Transverse colon (tissue), 4 donors: ENCODE measurements around the gene KMT2D. TPM values are rescaled to one million over a fixed set of nuclear protein-coding genes. Genes with fewer than 3 reads are reported as not detected.

Experiments
- DNase-seq: peaks from one replicate; pipeline ENCODE4 v3.0.0-alpha.2; 2019
- H3K27ac ChIP-seq, 4 donors: fragments of 200-600 bp; sonication (generic); 2 replicates each; pipeline ENCODE4 v1.5.1; 2016 to 2018; ENCODE audit warnings: inconsistent platforms in 4 of 4
- H3K27me3 ChIP-seq: fragments of 200-600 bp; sonication (generic); 2 replicates; pipeline ENCODE4 v1.5.1; 2017; ENCODE audit warnings: inconsistent platforms
- H3K36me3 ChIP-seq, 4 donors: fragments of 200-600 bp; sonication (generic); 2 replicates each; pipeline ENCODE4 v1.5.1; 2017 to 2019; ENCODE audit warnings: inconsistent platforms in 4 of 4
- H3K4me1 ChIP-seq, 4 donors: fragments of 200-600 bp; sonication (generic); 2 replicates each; pipeline ENCODE4 v1.5.1; 2017 to 2020; ENCODE audit warnings: inconsistent platforms in 4 of 4
- H3K4me3 ChIP-seq, 4 donors: fragments of 200-600 bp; sonication (generic); 1 replicate in 1 of 4; 2 replicates in 3 of 4; pipeline versions ENCODE4 v1.5.1 to v1.6.1; 2017 to 2019; ENCODE audit warnings: inconsistent platforms in 4 of 4
- H3K9me3 ChIP-seq, 2 donors: fragments of 200-600 bp; sonication (generic); 2 replicates each; pipeline ENCODE4 v1.5.1; 2017 to 2019; ENCODE audit warnings: inconsistent platforms in 2 of 2
- CTCF ChIP-seq, 5 experiments: fragments of 200-600 bp in 3 of 5; fragments of 450-650 bp in 2 of 5; sonication (generic) in 3 of 5; IDR thresholded peaks; 1 replicate in 2 of 5; 2 replicates in 3 of 5; pipeline ENCODE4 v1.5.1; 2016 to 2017; ENCODE audit warnings: antibody characterized with exemption in 5 of 5, inconsistent platforms in 3 of 5, mild to moderate bottlenecking in 2 of 5, moderate library complexity in 1 of 5
- EP300 ChIP-seq: sonication (generic); formaldehyde crosslinking; IDR thresholded peaks from one replicate; pipeline ENCODE4 v1.6.1; 2017; ENCODE audit warnings: antibody characterized with exemption, low read depth
- POLR2A ChIP-seq: fragments of 450-650 bp; IDR thresholded peaks from one replicate; pipeline ENCODE4 v1.6.1; 2016; ENCODE audit warnings: antibody characterized with exemption, mild to moderate bottlenecking, moderate library complexity
- POLR2AphosphoS5 ChIP-seq, 3 donors: sonication (generic); formaldehyde crosslinking; IDR thresholded peaks; one replicate each; pipeline ENCODE4 v1.6.1; 2016; ENCODE audit warnings: antibody characterized with exemption in 3 of 3
- WGBS, 2 donors: methylation state at CpG; one replicate each; pipeline ENCODE4 v1.1.5; 2018; ENCODE audit warnings: low coverage in 1 of 2; 5-methylcytosine and 5-hydroxymethylcytosine counted together
- in situ Hi-C, 4 donors: fragments of 200-750 bp; cut with MboI; loops; one replicate each; pipeline versions ENCODE4 v1.15.0 to v1.15.1; 2017; ENCODE audit warnings: low sequenced_read_pairs in 3 of 4, low pct_ligation_motif_present in 1 of 4, low pct_unique_long_range_greater_than_20kb in 1 of 4
- intact Hi-C: fragments of 100-400 bp; cut with DNase I; formaldehyde crosslinking; loops from one replicate; pipeline ENCODE4 v1.15.1; 2023; ENCODE audit warnings: low total_unique reads
- total RNA-seq, 4 donors: library from RNA; depleted of rRNA; stranded (reverse); fragments of >200 nt; gene quantifications; one replicate each; pipeline ENCODE4 v1.1.0, GENCODE V29; 2016

KMT2D gene
- total RNA-seq, 4 donors from 2014 or later = 50.0 to 351 (median 78.0) TPM

- no peaks in the 10 kb centered on the region for H3K27me3 ChIP-seq
- H3K4me3 ChIP-seq = no peak overlapping the region
- in situ Hi-C loops = no loop called here
- DNase-seq = no peak
- H3K9me3 ChIP-seq = no peaks in the 10 kb centered on the region
- 90% methylated on average over 10 of the region's 10 CpGs; no CpG with 5 or more reads in 1 of the 2 donors for WGBS, 2 donors
- no peak overlapping the region for H3K27ac ChIP-seq
- intact Hi-C loops = no loop called here
- H3K4me1 ChIP-seq = no peaks in the 10 kb centered on the region
- peaks cover 0 to 60% (median 24%) of the 10 kb centered on the region in 4 donors for H3K36me3 ChIP-seq
- TF ChIP-seq POLR2AphosphoS5 (IDR thresholded peaks at IDR 0.05) = no peak
These were observed 31.8 kb downstream of the KMT2D start for GRCh38 chr12:49028666-49029275.

- intact Hi-C loops (no loop called here), in situ Hi-C loops (no loop called here)
- peak; percentile 6 for DNase-seq
- Histone ChIP-seq H3K27ac (no peak overlapping the region), H3K36me3 (peaks cover 0 to 54% (median 20%) of the 10 kb centered on the region in 4 donors), H3K4me1 (no peaks in the 10 kb centered on the region), H3K27me3 (no peaks in the 10 kb centered on the region), H3K4me3 (no peak overlapping the region), H3K9me3 (no peaks in the 10 kb centered on the region)
- WGBS, 2 donors = 87 to 91% methylated on average over 2 to 9 of the region's 9 CpGs
- TF ChIP-seq EP300 = no peak
- no peak for TF ChIP-seq CTCF (IDR thresholded peaks at IDR 0.05)
- no peak for TF ChIP-seq POLR2A
- TF ChIP-seq POLR2AphosphoS5 (IDR thresholded peaks at IDR 0.05) = no peak
These were observed 32.6 kb downstream of the KMT2D start for GRCh38 chr12:49027846-49028555.

GRCh38 chr12:49026678-49027480 is 33.7 kb downstream of the KMT2D start:
- TF ChIP-seq EP300 (no peak), CTCF (IDR thresholded peaks at IDR 0.05) (no peak), POLR2AphosphoS5 (IDR thresholded peaks at IDR 0.05) (no peak), POLR2A (no peak)
- H3K4me3 ChIP-seq = no peak overlapping the region
- H3K27me3 ChIP-seq = no peaks in the 10 kb centered on the region
- H3K4me1 ChIP-seq = no peaks in the 10 kb centered on the region
- no peaks in the 10 kb centered on the region for H3K9me3 ChIP-seq
- WGBS, 2 donors = 90 to 96% methylated on average over 4 to 22 of the region's 26 CpGs
- peak; percentile 5 for DNase-seq
- intact Hi-C loops = no loop called here
- no peak overlapping the region for H3K27ac ChIP-seq
- peaks cover 0 to 48% (median 16%) of the 10 kb centered on the region in 4 donors for H3K36me3 ChIP-seq
- in situ Hi-C loops = no loop called here

GRCh38 chr12:49026101-49026500 is 34.5 kb downstream of the KMT2D start:
- H3K36me3 ChIP-seq = peaks cover 0 to 46% (median 16%) of the 10 kb centered on the region in 4 donors
- no peak overlapping the region for H3K27ac ChIP-seq
- intact Hi-C loops (no loop called here), in situ Hi-C loops (no loop called here)
- no peaks in the 10 kb centered on the region for H3K27me3 ChIP-seq
- no peaks in the 10 kb centered on the region for H3K9me3 ChIP-seq
- 92% methylated on average over 21 of the region's 21 CpGs; no CpG with 5 or more reads in 1 of the 2 donors for WGBS, 2 donors
- H3K4me1 ChIP-seq = no peaks in the 10 kb centered on the region
- TF ChIP-seq POLR2A (no peak), CTCF (IDR thresholded peaks at IDR 0.05) (no peak), EP300 (no peak), POLR2AphosphoS5 (IDR thresholded peaks at IDR 0.05) (no peak)
- no peak overlapping the region for H3K4me3 ChIP-seq
- DNase-seq = peak; percentile 6
